ENCODE measurements around the gene FTO. TPM values are rescaled to one million over a fixed set of nuclear protein-coding genes. Genes with fewer than 3 reads are reported as not detected.

The FTO gene
- total RNA-seq, 1 donor from 2014 or later, result 110 TPM

GRCh38 chr16:54120846-54121480, 417.0 kb downstream of the FTO start:
- Histone ChIP-seq H3K27me3 (no peaks in the 10 kb centered on the region), H3K79me2 (ENCODE audit: low read depth) (no peaks in the 10 kb centered on the region), H3K4me3 (no peak overlapping the region), H3K9ac (no peak overlapping the region), H3K9me3 (ENCODE audit: low read depth) (no peaks in the 10 kb centered on the region), H2AFZ (replicated peaks) (no peak overlapping the region), H4K20me1 (ENCODE audit: low read depth) (no peaks in the 10 kb centered on the region), H3K27ac (no peak overlapping the region), H3K4me2 (no peak overlapping the region), H3F3A (ENCODE audit: low read depth) (no peaks in the 10 kb centered on the region), H3K36me3 (no peaks in the 10 kb centered on the region), H3K4me1 (no peaks in the 10 kb centered on the region)
- H3K36me3 Mint-ChIP-seq, result peaks cover 3% of the 10 kb centered on the region
- no peak overlapping the region for H3K27ac Mint-ChIP-seq
- no peak for DNase-seq (ENCODE audit: low spot score)
- peaks cover 12% of the 10 kb centered on the region for H3K4me1 Mint-ChIP-seq
- no peak overlapping the region for H3K4me3 Mint-ChIP-seq
- H3K9me3 Mint-ChIP-seq, result no peaks in the 10 kb centered on the region
- peaks cover 3% of the 10 kb centered on the region for H3K27me3 Mint-ChIP-seq (ENCODE audit: insufficient read depth, low read depth)
- no peak for TF ChIP-seq EZH2phosphoT487 (IDR thresholded peaks at IDR 0.05)
- TF ChIP-seq EZH2 (IDR thresholded peaks at IDR 0.05), result no peak
- no peak for TF ChIP-seq CTCF (IDR thresholded peaks at IDR 0.05)

- no peaks in the 10 kb centered on the region for H3K36me3 ChIP-seq
- H3K79me2 ChIP-seq (ENCODE audit: low read depth), result no peaks in the 10 kb centered on the region
- no peaks in the 10 kb centered on the region for H3F3A ChIP-seq (ENCODE audit: low read depth)
- Mint-ChIP-seq H3K4me1 (peaks cover 11% of the 10 kb centered on the region), H3K4me3 (no peak overlapping the region), H3K9me3 (no peaks in the 10 kb centered on the region), H3K36me3 (no peaks in the 10 kb centered on the region), H3K27ac (no peak overlapping the region), H3K27me3 (ENCODE audit: insufficient read depth, low read depth) (peaks cover 3% of the 10 kb centered on the region)
- no peak overlapping the region for H3K4me2 ChIP-seq
- DNase-seq (ENCODE audit: low spot score), result no peak
- TF ChIP-seq CTCF (IDR thresholded peaks at IDR 0.05) (no peak), EZH2phosphoT487 (IDR thresholded peaks at IDR 0.05) (no peak)
- H3K9me3 ChIP-seq (ENCODE audit: low read depth), result no peaks in the 10 kb centered on the region
- H2AFZ ChIP-seq (replicated peaks), result no peak overlapping the region
- H3K27me3 ChIP-seq, result no peaks in the 10 kb centered on the region
- H3K4me3 ChIP-seq, result no peak overlapping the region
- H4K20me1 ChIP-seq (ENCODE audit: low read depth), result no peaks in the 10 kb centered on the region
- H3K9ac ChIP-seq, result no peak overlapping the region
- H3K4me1 ChIP-seq, result no peaks in the 10 kb centered on the region
- H3K27ac ChIP-seq, result no peak overlapping the region
These were observed 417.8 kb downstream of the FTO start for GRCh38 chr16:54121539-54122295.

- Histone ChIP-seq H3K9me3 (ENCODE audit: low read depth) (no peaks in the 10 kb centered on the region), H3K4me2 (no peak overlapping the region), H3F3A (ENCODE audit: low read depth) (no peaks in the 10 kb centered on the region), H3K27ac (no peak overlapping the region), H3K4me1 (no peaks in the 10 kb centered on the region), H3K79me2 (ENCODE audit: low read depth) (no peaks in the 10 kb centered on the region), H3K9ac (no peak overlapping the region), H3K36me3 (no peaks in the 10 kb centered on the region), H2AFZ (replicated peaks) (no peak overlapping the region), H3K27me3 (no peaks in the 10 kb centered on the region), H4K20me1 (ENCODE audit: low read depth) (no peaks in the 10 kb centered on the region), H3K4me3 (no peak overlapping the region)
- no peaks in the 10 kb centered on the region for H3K36me3 Mint-ChIP-seq
- no peak overlapping the region for H3K27ac Mint-ChIP-seq
- H3K9me3 Mint-ChIP-seq, result no peaks in the 10 kb centered on the region
- H3K4me3 Mint-ChIP-seq, result no peak overlapping the region
- DNase-seq (ENCODE audit: low spot score), result no peak
- TF ChIP-seq CTCF (IDR thresholded peaks at IDR 0.05) (no peak), EZH2phosphoT487 (IDR thresholded peaks at IDR 0.05) (no peak)
- H3K27me3 Mint-ChIP-seq (ENCODE audit: insufficient read depth, low read depth), result peaks cover 3% of the 10 kb centered on the region
- H3K4me1 Mint-ChIP-seq, result peaks cover 6% of the 10 kb centered on the region
These were observed 419.8 kb downstream of the FTO start for GRCh38 chr16:54123766-54124165.
